Breast epithelium (tissue), 4 donors: Measurements from ENCODE around the gene ADGRV1. TPM values are rescaled to one million over a fixed set of nuclear protein-coding genes. Genes with fewer than 3 reads are reported as not detected.

Experiments
- DNase-seq, 2 donors: peaks; one replicate each; pipeline ENCODE4 v3.0.0-alpha.2; 2019; ENCODE audit warnings: low spot score in 2 of 2
- H3K27ac ChIP-seq, 2 donors: fragments of 200-600 bp; sonication (generic) in 1 of 2; one replicate each; pipeline ENCODE4 v1.5.1; 2016 to 2019; ENCODE audit warnings: mild to moderate bottlenecking in 1 of 2
- H3K27me3 ChIP-seq, 2 donors: fragments of 200-600 bp; sonication (generic) in 1 of 2; one replicate each; pipeline versions ENCODE4 v1.5.1 to v1.6.0; 2017 to 2019; ENCODE audit warnings: control low read depth in 1 of 2, mild to moderate bottlenecking in 1 of 2
- H3K36me3 ChIP-seq: fragments of 200-600 bp; one replicate; pipeline ENCODE4 v1.5.1; 2019
- H3K4me1 ChIP-seq, 2 donors: fragments of 200-600 bp; sonication (generic); one replicate each; pipeline ENCODE4 v1.5.1; 2016 to 2019; ENCODE audit warnings: control low read depth in 1 of 2
- H3K4me3 ChIP-seq, 3 donors: fragments of 200-600 bp; sonication (generic); 1 replicate in 2 of 3; 2 replicates in 1 of 3; pipeline ENCODE4 v1.5.1; 2016 to 2019; ENCODE audit warnings: mild to moderate bottlenecking in 3 of 3, moderate library complexity in 2 of 3
- H3K9me3 ChIP-seq, 2 donors: fragments of 200-600 bp; sonication (generic) in 1 of 2; one replicate each; pipeline ENCODE4 v1.5.1; 2016 to 2019; ENCODE audit warnings: control low read depth in 1 of 2
- CTCF ChIP-seq, 3 donors: fragments of 450-650 bp; IDR thresholded peaks; one replicate each; pipeline ENCODE4 v1.5.1; 2016 to 2017; ENCODE audit warnings: antibody characterized with exemption in 3 of 3, mild to moderate bottlenecking in 3 of 3, moderate library complexity in 3 of 3
- POLR2A ChIP-seq: fragments of 450-650 bp; IDR thresholded peaks from one replicate; pipeline ENCODE4 v1.6.1; 2016; ENCODE audit warnings: antibody characterized with exemption, mild to moderate bottlenecking, moderate library complexity
- POLR2AphosphoS5 ChIP-seq, 3 donors: sonication (generic); formaldehyde crosslinking; IDR thresholded peaks; one replicate each; pipeline ENCODE4 v1.6.1; 2017; ENCODE audit warnings: antibody characterized with exemption in 3 of 3
- intact Hi-C: fragments of 100-400 bp; cut with DNase I; formaldehyde crosslinking; loops from one replicate; pipeline ENCODE4 v1.15.1; 2023; ENCODE audit warnings: low total_unique reads
- total RNA-seq, 3 donors: library from RNA; depleted of rRNA; stranded (reverse); fragments of >200 nt; gene quantifications; one replicate each; pipeline ENCODE4 v1.1.0, GENCODE V29; 2016

ADGRV1 gene
- total RNA-seq, 3 donors from 2014 or later: 0.32 to 85.2 (median 55.3) TPM

DNA sequence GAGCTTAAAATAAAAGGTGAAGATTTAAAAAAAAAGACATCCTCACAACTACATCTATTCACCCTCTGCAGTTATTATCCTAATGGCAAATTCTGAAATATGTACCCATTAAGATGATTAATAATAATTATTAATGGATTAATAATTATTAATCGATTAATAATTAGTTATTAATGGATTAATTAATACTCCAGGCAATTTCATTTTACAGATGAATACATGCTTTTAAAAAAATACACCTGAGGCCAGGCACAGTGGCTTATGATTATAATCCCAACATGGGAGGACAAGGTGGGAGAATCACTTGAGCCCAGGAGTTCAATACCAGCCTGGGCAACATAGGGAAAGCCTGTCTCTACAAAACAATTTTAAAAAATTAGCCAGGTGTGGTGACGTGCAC, 642.1 kb downstream of the ADGRV1 start:
- DNase-seq: no peak
- H3K27ac ChIP-seq: no peak overlapping the region
- no peak for TF ChIP-seq CTCF (IDR thresholded peaks at IDR 0.05)
- no peak for TF ChIP-seq POLR2AphosphoS5 (IDR thresholded peaks at IDR 0.05)
- no peak for TF ChIP-seq POLR2A
- H3K4me3 ChIP-seq: no peak overlapping the region
- no peaks in the 10 kb centered on the region for H3K27me3 ChIP-seq
- no peaks in the 10 kb centered on the region for H3K36me3 ChIP-seq
- no peaks in the 10 kb centered on the region for H3K9me3 ChIP-seq
- intact Hi-C loops: no loop called here
- H3K4me1 ChIP-seq: no peaks in the 10 kb centered on the region

DNA sequence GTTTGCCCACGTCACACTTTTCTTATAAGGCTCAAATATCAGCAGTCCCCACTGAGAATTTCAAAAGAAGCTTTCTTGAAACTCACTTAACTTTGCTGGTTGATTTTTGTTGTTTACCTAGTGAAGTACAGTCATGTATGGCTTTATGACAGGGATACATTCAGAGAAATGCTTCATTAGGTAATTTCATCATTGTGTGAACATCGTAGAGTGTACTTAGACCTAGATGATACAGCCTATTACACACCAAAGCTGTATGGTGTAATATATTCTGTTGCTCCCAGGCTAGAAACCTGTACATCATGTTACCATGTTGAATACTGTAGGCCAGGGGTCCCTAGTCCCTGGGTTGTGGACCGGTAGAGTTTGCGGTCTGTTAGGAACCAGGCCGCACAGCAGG, 647.5 kb downstream of the ADGRV1 start:
- H3K4me3 ChIP-seq: no peak overlapping the region
- TF ChIP-seq POLR2A: no peak
- no peak for TF ChIP-seq CTCF (IDR thresholded peaks at IDR 0.05)
- TF ChIP-seq POLR2AphosphoS5 (IDR thresholded peaks at IDR 0.05): no peak
- intact Hi-C loops: no loop called here
- no peaks in the 10 kb centered on the region for H3K27me3 ChIP-seq
- H3K4me1 ChIP-seq: no peaks in the 10 kb centered on the region
- H3K27ac ChIP-seq: no peak overlapping the region
- no peaks in the 10 kb centered on the region for H3K9me3 ChIP-seq
- DNase-seq: no peak
- no peaks in the 10 kb centered on the region for H3K36me3 ChIP-seq

DNA sequence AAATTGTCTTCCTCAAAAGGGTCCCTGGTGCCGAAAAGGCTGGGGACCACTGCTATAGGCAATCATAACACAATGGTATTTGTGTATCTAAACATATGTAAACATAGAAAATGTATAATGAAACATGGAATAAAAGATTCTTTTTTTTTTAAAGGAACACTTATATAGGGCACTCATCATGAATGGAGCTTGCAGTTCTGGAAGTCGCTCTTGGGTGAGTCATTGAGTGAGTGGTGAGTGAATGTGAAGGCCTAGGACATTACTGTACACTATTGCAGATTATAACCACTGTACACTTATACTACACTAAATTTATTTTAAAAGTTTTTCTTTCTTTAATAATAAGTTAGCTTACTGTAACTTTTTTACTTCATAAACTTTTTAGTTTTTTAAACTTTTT, 648.1 kb downstream of the ADGRV1 start:
- Histone ChIP-seq H3K27ac (no peak overlapping the region), H3K4me3 (no peak overlapping the region), H3K4me1 (peaks cover 0 to under 1% of the 10 kb centered on the region in 2 donors), H3K9me3 (no peaks in the 10 kb centered on the region), H3K36me3 (no peaks in the 10 kb centered on the region), H3K27me3 (no peaks in the 10 kb centered on the region)
- TF ChIP-seq POLR2AphosphoS5 (IDR thresholded peaks at IDR 0.05): no peak
- TF ChIP-seq CTCF (IDR thresholded peaks at IDR 0.05): no peak
- TF ChIP-seq POLR2A: no peak
- intact Hi-C loops: no loop called here
- no peak for DNase-seq

- intact Hi-C loops: no loop called here
- H3K27ac ChIP-seq: no peak overlapping the region
- TF ChIP-seq POLR2A: no peak
- no peak for TF ChIP-seq CTCF (IDR thresholded peaks at IDR 0.05)
- no peak for TF ChIP-seq POLR2AphosphoS5 (IDR thresholded peaks at IDR 0.05)
- no peak for DNase-seq
- no peak overlapping the region for H3K4me3 ChIP-seq
- no peaks in the 10 kb centered on the region for H3K9me3 ChIP-seq
- H3K27me3 ChIP-seq: no peaks in the 10 kb centered on the region
- H3K4me1 ChIP-seq: peaks cover 0 to 5% of the 10 kb centered on the region in 2 donors
- no peaks in the 10 kb centered on the region for H3K36me3 ChIP-seq
Observed at GRCh38 chr5:91207248-91207647, 648.7 kb downstream of the ADGRV1 start.

- H3K4me3 ChIP-seq: no peak overlapping the region
- H3K27me3 ChIP-seq: no peaks in the 10 kb centered on the region
- no peaks in the 10 kb centered on the region for H3K9me3 ChIP-seq
- H3K36me3 ChIP-seq: no peaks in the 10 kb centered on the region
- no peak for DNase-seq
- no peak for TF ChIP-seq CTCF (IDR thresholded peaks at IDR 0.05)
- peak overlapping the region; percentile 65 to 80 for H3K27ac ChIP-seq
- intact Hi-C loops: no loop called here
- peaks cover 0 to 5% of the 10 kb centered on the region in 2 donors for H3K4me1 ChIP-seq
Observed at GRCh38 chr5:91211997-91212713, 653.6 kb downstream of the ADGRV1 start.
